Kidney tubule cell (primary cell): ENCODE measurements around the gene SLC13A4.
A peak's percentile ranks its signal among the peaks of the same experiment; 100 is the strongest.
"Not testable (repeated sequence)": the region's sequence is repeated elsewhere in the genome, so short reads cannot be mapped to it uniquely, and the experiment has no call there.

Experiments
- DNase-seq: peaks from one replicate; pipeline ENCODE4 v3.0.0-alpha.2; 2018; ENCODE audit warnings: low spot score

Gene SLC13A4

GRCh38 chr7:135718219-135718618, 9.8 kb downstream of the SLC13A4 start:
- DNase-seq = no peak

- no peak for DNase-seq
These were observed 10.3 kb downstream of the SLC13A4 start for GRCh38 chr7:135717693-135718092.

GRCh38 chr7:135716677-135717238, 11.2 kb downstream of the SLC13A4 start:
- DNase-seq = peak; percentile 50

DNA sequence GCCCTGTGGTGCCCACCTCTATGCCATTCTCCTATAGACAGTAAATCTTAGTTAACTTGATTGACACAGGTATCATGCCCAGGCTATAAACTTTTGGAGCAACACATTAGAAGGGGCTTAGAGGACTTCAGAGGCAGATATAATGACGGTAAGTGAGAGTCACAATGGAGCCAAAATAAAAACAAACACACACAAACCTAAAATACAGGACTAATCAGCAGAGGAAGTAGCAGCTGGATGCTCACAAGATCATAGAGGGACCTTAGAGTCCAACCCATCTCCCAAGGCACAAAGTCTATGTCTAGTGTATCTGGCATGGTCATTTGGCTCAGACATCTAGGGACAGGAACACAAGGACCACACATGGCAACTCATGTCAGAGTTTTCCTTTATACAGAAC, 12.3 kb downstream of the SLC13A4 start:
- no peak for DNase-seq

DNA sequence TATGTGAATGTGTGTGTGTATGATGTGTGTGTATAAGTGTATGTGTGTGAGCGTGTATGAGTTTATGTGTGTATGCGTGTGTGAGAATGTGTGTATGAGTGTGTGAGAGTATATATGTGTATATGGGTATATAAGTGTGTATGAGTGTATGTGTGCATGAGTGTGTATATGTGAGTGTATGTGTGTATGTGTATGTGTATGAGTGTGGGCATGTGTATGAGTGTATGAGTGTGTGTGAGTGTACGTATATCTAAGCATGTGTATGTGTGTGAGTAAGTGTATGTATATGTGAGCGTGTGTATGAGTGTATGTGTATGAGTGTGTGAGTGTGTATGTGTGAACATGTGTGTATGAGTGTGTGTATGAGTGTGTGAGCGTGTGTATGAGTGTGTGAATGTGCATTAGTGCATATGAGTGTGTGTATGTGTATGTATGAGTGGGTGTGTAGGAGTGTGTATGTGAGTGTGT, 12.9 kb downstream of the SLC13A4 start:
- no peak for DNase-seq

DNA sequence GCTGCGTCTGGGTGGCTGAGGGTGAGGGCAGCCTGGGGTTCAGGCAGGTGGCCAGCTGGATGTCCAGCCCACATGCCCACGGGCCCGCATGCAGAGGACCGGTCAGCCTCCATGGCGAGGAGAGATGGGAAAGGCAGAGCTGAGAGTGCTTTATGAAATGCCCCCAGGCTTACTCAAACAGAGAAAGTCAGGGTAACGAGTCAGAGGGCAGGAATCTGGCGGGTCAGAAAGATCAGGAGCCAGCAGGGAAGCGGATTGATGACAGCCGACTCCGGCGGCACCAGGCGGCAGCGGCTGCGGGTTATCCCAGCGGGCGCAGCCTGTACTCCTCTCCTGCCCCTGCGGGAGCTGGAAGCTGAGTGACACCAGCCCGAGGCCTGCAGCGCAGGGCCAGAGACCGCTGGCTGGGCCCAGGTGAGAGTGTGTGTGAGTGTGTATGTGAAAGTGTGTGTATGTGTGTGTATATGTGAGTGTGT, 13.4 kb downstream of the SLC13A4 start:
- DNase-seq = peak; percentile 78

DNA sequence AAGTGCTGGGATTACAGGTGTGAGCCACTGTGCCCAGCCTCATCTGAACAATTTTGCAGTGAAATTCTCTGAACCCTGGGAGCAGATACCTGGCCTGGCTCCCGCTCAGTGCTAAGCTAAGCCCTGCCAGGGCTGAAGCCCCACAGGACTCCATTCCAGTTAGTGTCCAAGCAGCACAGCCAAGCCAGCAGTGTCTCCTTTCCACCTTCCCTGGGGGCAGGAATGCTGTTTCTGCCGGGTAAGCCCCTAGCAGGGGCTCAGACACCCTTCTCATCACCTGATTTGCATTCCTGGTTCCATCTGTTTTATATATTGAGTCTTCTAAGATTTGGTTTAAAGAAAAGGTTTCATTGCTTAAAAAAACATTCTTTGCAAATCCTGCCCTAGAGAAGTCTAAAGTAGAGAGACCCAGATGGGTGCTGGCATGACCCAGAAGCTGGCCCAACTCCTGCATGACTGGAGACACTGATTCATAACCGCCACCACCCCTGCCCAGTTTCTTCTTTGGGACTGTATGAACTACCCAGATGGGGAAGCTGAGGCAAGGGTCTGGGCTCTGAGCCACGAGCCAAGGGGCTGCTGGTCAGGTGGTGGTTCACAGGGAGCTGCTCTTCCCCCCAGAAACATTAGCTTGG, 14.0 kb downstream of the SLC13A4 start:
- no peak for DNase-seq

DNA sequence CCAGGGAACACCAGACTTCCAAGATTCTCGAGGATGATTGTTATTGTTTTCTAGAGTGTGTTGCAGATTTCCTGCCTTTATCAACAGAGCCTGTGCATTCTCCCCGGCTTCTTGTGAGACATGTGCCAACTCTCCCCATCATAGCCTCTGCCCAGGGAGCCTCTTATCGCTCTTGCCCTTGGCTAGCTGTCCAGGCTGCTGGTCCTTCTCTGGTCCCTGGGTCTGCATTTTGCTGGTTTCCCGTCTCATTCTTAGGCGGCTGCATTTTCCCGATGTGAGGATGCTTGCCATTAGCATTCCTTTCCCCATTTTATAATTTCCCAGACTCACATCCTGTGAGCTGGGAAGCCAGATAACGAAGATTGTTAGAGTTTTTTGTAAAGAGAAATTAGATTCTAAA, 15.2 kb downstream of the SLC13A4 start:
- no peak for DNase-seq

GRCh38 chr7:135712182-135712782, 15.7 kb downstream of the SLC13A4 start:
- no peak for DNase-seq

- no peak for DNase-seq
These were observed 16.9 kb downstream of the SLC13A4 start for GRCh38 chr7:135711139-135711469.

DNA sequence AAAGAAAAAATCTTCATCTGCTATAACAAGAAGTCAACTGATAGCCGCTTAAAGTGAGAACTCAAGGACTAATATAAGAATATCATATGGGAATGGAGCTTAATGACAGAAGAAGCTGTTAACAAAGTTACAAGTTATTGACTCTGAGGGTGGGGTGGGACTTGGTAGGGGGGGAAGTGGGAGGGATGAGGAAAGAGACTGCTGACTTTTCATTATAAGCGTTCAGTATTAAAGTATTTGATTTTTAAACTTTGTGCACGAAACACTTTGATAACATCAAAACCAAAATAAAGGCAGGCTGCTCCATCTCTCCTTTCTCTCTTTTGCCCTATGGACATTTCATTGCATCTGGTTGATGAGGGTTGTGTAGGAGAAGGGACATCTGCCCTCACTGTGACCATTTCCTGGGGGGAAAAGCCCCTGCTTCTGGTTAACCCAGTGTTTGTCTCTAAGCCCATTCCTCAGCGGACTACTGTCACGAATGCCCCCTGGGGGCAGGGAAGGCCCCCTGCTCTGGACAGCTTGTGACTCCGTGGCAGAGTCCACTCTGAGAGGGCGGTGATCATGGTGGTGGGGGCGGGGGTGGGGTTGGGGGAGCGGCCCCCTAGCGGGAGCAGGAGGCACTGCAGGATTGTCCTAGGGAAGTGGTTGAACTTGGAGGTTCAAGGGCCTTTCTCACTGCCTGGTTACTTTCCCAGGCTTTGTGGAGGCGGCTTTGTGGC, 17.4 kb downstream of the SLC13A4 start:
- peak; percentile 18 for DNase-seq

GRCh38 chr7:135709508-135709907, 18.5 kb downstream of the SLC13A4 start:
- no peak for DNase-seq

DNA sequence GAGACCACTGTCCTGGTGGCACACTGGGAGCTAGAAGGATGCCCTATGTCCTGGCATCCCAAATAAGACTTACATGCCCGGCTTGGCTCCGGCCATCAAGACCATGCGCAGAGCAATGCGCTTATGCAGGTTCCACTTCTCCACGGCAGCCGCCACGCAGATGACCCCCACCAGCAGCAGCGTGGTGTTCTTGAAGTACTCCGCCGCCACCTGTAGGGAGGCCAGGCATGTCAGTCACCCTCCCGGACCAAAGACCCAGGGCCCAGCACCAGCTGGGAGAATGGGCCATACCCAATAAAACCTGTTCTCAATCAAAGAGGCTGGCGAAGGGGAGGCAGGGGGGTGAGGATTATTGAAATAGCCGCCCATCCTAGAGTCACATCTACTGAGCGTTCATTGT, 19.9 kb downstream of the SLC13A4 start:
- DNase-seq = no peak

GRCh38 chr7:135707570-135707966, 20.4 kb downstream of the SLC13A4 start:
- no peak for DNase-seq

GRCh38 chr7:135706858-135707569, 21.0 kb downstream of the SLC13A4 start:
- DNase-seq = no peak

DNA sequence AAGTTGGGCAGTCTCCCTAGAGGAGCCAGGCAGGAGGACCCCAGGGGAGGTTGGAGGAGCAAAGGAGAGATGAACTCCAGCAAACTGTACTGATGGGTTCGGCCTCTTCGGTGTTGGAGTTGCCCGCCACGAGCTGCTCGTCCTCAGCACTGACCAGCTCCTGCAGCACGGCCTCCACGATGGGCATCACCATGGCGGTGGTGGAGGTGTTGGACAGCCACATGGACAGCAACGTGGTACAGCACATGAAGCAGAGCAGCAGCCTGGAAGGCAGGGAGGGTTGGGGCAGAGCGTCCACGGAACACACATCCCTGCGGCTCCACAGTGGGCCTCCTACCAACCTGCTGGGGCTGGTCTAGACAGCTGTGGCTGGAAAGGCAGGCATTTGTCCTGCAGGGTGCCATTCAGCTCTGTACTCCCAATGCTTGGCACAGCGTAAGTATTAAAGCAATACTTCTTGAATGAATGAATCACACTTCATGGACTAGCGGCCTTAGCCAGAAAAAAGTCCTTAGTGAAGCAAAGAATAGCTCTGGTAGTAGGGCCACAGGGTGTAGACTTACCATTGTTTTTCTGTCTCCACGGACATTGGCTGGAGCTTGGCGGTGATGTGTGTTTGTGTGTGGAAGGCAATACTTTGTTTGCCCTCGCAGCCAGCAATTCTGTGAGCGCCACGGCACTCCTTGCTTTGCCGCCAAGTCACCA, 21.8 kb downstream of the SLC13A4 start:
- no peak for DNase-seq

- no peak for DNase-seq
These were observed 23.3 kb downstream of the SLC13A4 start for GRCh38 chr7:135704698-135705097.

- DNase-seq = no peak
These were observed 23.9 kb downstream of the SLC13A4 start for GRCh38 chr7:135704074-135704473.

- DNase-seq = no peak
These were observed 30.5 kb downstream of the SLC13A4 start for GRCh38 chr7:135697276-135698049.

DNA sequence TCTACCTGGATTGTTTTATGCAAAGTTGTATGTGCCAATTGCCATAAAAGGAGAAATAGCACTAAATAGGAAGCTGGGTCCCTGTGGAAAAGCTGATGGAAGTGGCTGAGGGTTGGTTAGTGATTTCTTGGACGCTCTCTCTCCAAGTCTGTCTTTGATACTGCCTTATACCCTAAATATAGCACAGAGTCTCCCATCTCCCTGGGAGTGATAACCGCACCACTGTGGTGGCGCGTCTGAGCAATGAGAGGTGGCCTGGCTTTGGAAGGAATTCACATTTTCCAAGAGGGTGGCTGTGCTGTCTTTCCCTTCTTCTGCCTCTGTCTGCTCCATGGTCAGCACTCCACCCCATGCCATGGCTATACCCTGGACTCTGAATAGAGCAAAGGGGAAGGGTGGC, 34.4 kb downstream of the SLC13A4 start:
- DNase-seq = no peak

DNA sequence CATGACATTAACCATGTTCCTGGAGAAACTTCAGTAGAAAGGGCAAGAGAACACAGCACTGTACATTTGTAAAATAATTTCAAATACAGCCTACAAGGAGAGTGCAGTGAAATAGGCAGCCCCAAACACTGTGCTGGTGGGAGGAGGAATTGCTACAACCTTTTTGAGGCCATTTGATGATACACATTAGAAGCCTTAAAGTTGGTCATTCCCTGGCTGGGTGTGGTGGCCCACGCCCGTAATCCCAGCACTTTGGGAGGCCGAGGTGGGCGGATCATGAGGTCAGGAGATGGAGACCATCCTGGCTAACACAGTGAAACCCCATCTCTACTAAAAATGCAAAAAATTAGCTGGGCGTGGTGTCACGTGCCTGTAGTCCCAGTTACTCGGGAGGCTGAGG, 35.4 kb downstream of the SLC13A4 start:
- not testable (repeated sequence) for DNase-seq
